ENCODE data around the gene NPFF.
A peak's percentile ranks its signal among the peaks of the same experiment; 100 is the strongest.
"Not testable (repeated sequence)": the region's sequence is repeated elsewhere in the genome, so short reads cannot be mapped to it uniquely, and the experiment has no call there.

Gene NPFF

DNA sequence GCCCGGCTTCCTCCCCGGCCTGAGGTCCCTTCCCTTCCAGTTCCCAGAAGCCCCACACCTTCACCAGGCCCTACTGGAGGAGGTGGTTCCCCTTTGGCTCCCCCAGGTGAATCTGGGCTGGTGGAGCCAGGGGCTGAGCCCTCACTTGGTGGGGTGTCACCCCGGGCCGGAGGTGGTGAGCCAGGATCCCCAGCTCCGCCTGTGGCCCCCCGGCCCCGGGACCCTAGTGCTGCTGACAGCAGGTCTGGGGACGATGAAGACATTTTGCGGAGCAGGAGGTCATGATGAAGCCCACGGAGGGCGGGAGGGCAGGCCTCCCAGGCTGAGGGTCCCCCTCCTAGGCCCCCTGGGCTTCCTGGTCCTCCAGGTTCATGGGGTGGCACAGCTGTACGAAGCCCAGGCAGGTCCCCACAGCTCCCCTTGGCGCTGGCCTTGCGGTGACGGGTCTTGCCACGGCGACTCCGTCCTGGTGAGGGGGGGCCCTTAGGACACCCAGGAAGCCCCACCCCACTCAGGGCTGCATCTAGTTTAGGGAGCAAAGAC, 24.6 kb downstream of the NPFF start:
- TF ChIP-seq, protein P1, sequence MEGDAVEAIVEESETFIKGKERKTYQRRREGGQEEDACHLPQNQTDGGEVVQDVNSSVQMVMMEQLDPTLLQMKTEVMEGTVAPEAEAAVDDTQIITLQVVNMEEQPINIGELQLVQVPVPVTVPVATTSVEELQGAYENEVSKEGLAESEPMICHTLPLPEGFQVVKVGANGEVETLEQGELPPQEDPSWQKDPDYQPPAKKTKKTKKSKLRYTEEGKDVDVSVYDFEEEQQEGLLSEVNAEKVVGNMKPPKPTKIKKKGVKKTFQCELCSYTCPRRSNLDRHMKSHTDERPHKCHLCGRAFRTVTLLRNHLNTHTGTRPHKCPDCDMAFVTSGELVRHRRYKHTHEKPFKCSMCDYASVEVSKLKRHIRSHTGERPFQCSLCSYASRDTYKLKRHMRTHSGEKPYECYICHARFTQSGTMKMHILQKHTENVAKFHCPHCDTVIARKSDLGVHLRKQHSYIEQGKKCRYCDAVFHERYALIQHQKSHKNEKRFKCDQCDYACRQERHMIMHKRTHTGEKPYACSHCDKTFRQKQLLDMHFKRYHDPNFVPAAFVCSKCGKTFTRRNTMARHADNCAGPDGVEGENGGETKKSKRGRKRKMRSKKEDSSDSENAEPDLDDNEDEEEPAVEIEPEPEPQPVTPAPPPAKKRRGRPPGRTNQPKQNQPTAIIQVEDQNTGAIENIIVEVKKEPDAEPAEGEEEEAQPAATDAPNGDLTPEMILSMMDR (conservative IDR thresholded peaks at IDR 0.05; ENCODE audit: control insufficient read depth, insufficient read depth, low read depth, low read length): no peak
- no peak for DNase-seq (ENCODE audit: low read depth)
- H3K4me3 ChIP-seq (ENCODE audit: control insufficient read depth, low read depth, low read length): no peak overlapping the region

DNA sequence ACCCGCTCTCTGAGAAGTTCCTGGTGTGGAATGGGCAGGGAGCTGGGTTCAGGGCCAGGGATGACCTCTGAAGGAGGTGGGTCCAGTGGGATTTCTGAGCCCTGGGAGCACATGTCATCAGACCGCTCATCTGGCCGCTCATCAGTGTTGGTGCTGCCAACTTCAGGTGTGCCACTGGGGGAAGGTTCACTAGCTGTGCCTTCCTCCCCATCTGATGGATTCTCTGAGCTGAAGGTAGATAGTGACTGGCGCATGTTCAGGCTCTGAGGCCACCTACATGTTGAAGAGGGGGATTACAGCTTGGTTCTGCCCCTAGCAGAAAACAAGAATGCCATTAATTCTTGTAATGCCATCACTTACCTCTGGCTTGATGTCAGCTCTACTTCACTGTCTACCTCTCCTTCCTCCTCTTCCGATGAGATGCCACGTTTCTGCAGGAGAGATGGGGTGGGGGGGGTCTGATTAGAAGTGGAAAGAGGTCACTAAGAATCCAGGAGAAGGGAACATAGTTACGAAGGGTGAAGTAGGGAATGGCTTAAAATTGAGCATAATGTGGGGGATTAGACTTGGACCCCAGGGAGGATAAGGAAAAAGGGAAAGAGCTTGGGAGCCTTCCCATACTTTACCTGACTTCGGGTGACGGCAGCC, 25.2 kb downstream of the NPFF start:
- no peak overlapping the region for H3K4me3 ChIP-seq (ENCODE audit: control insufficient read depth, low read depth, low read length)
- TF ChIP-seq, protein P1 (conservative IDR thresholded peaks at IDR 0.05; ENCODE audit: control insufficient read depth, insufficient read depth, low read depth, low read length): peak; percentile 30
- DNase-seq (ENCODE audit: low read depth): no peak

DNA sequence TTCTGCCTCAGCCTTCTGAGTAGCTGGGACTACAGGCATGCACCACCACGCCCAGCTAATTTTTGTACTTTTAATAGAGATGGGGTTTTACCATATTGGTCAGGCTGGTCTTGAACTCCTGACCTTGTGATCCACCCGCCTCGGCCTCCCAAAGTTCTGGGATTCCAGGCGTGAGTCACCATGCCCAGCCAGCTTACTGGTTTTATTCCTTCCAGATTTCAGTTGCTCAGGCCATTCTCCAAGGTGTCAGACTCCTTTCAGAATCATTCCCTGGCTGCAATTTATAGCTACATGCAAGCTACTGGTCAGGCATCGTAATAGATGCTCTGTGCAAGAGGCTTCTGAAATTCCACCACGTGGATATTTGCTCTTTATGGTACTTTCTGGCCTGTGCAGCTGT, 25.8 kb downstream of the NPFF start:
- H3K4me3 ChIP-seq (ENCODE audit: control insufficient read depth, low read depth, low read length): not testable (repeated sequence)
- DNase-seq (ENCODE audit: low read depth): peak; percentile 90

DNA sequence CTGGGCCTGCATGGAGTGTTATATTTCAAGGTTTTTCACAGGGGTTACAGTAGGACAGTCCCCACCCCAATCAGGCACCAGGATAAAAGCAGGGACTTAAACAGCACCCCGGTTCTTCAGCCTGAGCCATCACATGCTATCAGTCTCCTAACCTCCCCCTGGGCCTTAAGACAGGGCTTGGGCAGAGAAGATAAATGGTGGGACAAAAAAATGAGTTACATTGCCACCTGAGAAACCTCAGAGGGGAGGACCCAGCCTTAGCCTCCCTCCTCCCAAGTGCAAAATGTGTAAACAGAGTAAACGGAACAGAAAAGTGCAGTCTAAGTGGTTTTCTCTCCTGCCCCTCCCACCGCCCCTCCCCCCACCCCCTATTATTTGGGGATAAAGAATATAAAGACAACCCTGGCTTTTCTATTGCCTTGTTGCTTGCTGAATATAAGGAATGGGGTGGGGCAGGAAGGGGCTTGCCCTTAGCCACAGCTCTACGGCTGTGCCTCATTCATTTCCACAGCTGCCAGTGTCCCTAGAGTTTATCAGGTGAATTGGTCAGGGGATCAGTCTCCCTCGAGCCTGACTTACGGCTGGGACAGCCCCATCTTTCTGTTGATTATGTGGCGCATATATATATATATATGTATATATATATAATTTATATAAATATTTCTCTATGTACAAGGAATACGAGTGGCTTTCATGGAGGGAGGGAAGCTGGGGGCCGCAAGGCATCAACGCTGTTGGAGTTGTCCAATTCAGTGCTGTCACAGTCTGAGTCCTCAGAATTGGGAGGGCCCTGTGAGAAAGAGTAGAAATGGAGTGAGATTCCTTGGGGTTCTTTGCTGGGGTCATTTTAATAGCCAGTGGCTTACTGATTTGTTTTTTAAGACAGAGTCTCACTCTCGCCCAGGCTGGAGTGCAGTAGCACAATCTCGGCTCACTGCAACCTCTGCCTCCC, 26.5 kb downstream of the NPFF start:
- TF ChIP-seq, protein P1 (conservative IDR thresholded peaks at IDR 0.05; ENCODE audit: control insufficient read depth, insufficient read depth, low read depth, low read length): no peak
- DNase-seq (ENCODE audit: low read depth): no peak
- H3K4me3 ChIP-seq (ENCODE audit: control insufficient read depth, low read depth, low read length): no peak overlapping the region

DNA sequence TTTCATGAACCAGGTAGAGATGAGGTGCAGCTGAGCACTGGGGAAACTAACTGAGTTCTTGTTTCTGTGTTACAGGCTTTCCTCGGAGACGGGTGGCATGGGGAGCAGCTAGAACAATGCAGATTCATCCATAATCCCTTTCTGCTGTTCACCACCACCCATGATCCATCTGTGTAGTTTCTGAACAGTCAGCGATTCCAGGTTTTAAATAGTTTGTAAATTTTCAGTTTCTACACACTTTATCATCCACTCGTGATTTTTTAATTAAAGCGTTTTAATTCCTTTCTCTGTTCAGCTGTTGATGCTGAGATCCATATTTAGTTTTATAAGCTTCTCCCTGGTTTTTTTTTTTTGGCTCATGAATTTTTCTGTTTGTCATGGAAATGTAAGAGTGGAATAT, 28.0 kb downstream of the NPFF start:
- DNase-seq (ENCODE audit: low read depth): no peak
- TF ChIP-seq, protein P1 (conservative IDR thresholded peaks at IDR 0.05; ENCODE audit: control insufficient read depth, insufficient read depth, low read depth, low read length): no peak
- H3K4me3 ChIP-seq (ENCODE audit: control insufficient read depth, low read depth, low read length): no peak overlapping the region

DNA sequence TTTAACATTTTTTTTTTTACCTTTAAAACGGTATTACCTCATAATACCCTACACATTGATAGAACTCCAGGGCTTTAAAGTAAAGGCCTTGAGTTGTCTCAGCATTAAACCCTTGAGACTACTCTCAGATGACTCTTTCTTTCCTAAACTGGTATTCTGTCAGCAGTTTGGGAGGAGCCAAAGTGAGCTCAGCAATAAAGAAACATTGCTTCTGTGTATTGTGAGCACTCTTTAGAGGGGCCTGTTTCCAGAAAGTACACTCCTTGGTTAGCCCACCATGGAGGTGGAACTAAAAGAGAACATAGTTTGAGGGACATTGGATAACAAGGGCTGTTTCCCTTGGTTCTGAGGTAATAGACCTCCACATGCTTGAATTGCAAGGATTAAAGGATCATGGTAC, 28.4 kb downstream of the NPFF start:
- H3K4me3 ChIP-seq (ENCODE audit: control insufficient read depth, low read depth, low read length): no peak overlapping the region
- TF ChIP-seq, protein P1 (conservative IDR thresholded peaks at IDR 0.05; ENCODE audit: control insufficient read depth, insufficient read depth, low read depth, low read length): no peak
- DNase-seq (ENCODE audit: low read depth): peak; percentile 55

DNA sequence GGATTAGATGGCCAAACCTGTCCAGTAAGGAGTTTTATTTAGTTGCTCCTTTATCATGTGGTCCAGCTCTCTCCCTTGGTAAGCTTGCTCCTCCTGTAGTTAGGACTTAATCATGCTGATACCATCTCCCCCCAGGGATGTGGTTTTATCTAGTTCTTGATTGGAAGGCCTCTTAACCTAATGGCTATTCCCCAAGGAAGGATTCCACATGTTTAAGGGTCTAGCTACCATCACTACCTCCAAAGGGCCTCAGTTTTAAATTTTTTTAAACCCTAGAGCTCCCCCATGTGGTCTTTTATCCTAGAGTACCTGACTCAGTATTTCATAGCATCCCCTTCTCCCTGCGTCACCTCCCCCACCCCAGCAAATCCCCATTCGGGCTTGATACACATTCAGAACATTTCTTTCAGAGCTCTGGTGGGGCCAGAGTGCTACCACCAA, 30.5 kb downstream of the NPFF start:
- no peak overlapping the region for H3K4me3 ChIP-seq (ENCODE audit: control insufficient read depth, low read depth, low read length)
- DNase-seq (ENCODE audit: low read depth): peak; percentile 66
- TF ChIP-seq, protein P1 (conservative IDR thresholded peaks at IDR 0.05; ENCODE audit: control insufficient read depth, insufficient read depth, low read depth, low read length): peak; percentile 37
